Astrocyte (in vitro differentiated cells and primary cell): ENCODE data around the gene TNIP1. TPM values are rescaled to one million over a fixed set of nuclear protein-coding genes. Genes with fewer than 3 reads are reported as not detected.
A peak's percentile ranks its signal among the peaks of the same experiment; 100 is the strongest.

Source experiments
- DNase-seq: peaks from one replicate; pipeline ENCODE4 v3.0.0-alpha.2; 2010; ENCODE audit warnings: low read depth
- FAIRE-seq: peaks from 2 replicates; lab custom pipeline; 2011; peaks lifted over from hg19 to GRCh38; lab: Jason Lieb, UNC
- H2AFZ ChIP-seq: 2 replicates; pipeline ENCODE4 v1.6.0; 2012; ENCODE audit warnings: low read depth, low read length, inconsistent platforms
- H3K27ac ChIP-seq: 2 replicates; pipeline ENCODE4 v1.5.1; 2011; ENCODE audit warnings: low read depth, low read length, inconsistent platforms
- H3K27me3 ChIP-seq: 2 replicates; pipeline ENCODE4 v1.6.0; 2011; ENCODE audit warnings: low read length, inconsistent platforms; ENCODE audit not compliant: insufficient read depth
- H3K36me3 ChIP-seq: 2 replicates; pipeline ENCODE4 v1.5.1; 2011; ENCODE audit warnings: low read length, inconsistent platforms; ENCODE audit not compliant: insufficient read depth
- H3K4me1 ChIP-seq: 2 replicates; pipeline ENCODE4 v1.5.1; 2011; ENCODE audit warnings: low read length, inconsistent platforms; ENCODE audit not compliant: insufficient read depth
- H3K4me2 ChIP-seq: 2 replicates; pipeline ENCODE4 v1.6.0; 2012; ENCODE audit warnings: low read length, inconsistent platforms
- H3K4me3 ChIP-seq: 2 replicates; pipeline ENCODE4 v1.5.1; 2011; ENCODE audit warnings: low read depth, mild to moderate bottlenecking, low read length, inconsistent platforms; ENCODE audit not compliant: insufficient read depth
- H3K79me2 ChIP-seq: 2 replicates; pipeline ENCODE4 v1.6.0; 2012; ENCODE audit warnings: mild to moderate bottlenecking, low read length, inconsistent platforms; ENCODE audit not compliant: insufficient read depth
- H3K9ac ChIP-seq: 2 replicates; pipeline ENCODE4 v1.6.0; 2012; ENCODE audit warnings: mild to moderate bottlenecking, low read length, inconsistent platforms
- H3K9me3 ChIP-seq: 2 replicates; pipeline ENCODE4 v1.5.1; 2012; ENCODE audit warnings: low read depth, mild to moderate bottlenecking, low read length, inconsistent platforms; ENCODE audit not compliant: insufficient read depth
- H4K20me1 ChIP-seq: 2 replicates; pipeline ENCODE4 v1.6.0; 2012; ENCODE audit warnings: low read length, inconsistent platforms; ENCODE audit not compliant: insufficient read depth
- H3K27ac Mint-ChIP-seq: one replicate; pipeline ENCODE4 v1.8.0; 2021; ENCODE audit warnings: mild to moderate bottlenecking, mixed read lengths; ENCODE audit not compliant: unreplicated experiment
- H3K27me3 Mint-ChIP-seq: one replicate; pipeline ENCODE4 v1.8.0; 2021; ENCODE audit warnings: low read depth, mixed read lengths; ENCODE audit not compliant: unreplicated experiment
- H3K36me3 Mint-ChIP-seq: one replicate; pipeline ENCODE4 v1.8.0; 2021; ENCODE audit warnings: low read depth, mixed read lengths; ENCODE audit not compliant: unreplicated experiment
- H3K4me1 Mint-ChIP-seq: one replicate; pipeline ENCODE4 v1.8.0; 2021; ENCODE audit warnings: low read depth, mixed read lengths; ENCODE audit not compliant: unreplicated experiment
- H3K4me3 Mint-ChIP-seq: one replicate; pipeline ENCODE4 v1.8.0; 2021; ENCODE audit warnings: mild to moderate bottlenecking, moderate library complexity, mixed read lengths; ENCODE audit not compliant: unreplicated experiment
- H3K9me3 Mint-ChIP-seq: one replicate; pipeline ENCODE4 v1.8.0; 2021; ENCODE audit warnings: mild to moderate bottlenecking, mixed read lengths; ENCODE audit not compliant: unreplicated experiment
- CTCF ChIP-seq: IDR thresholded peaks from 2 replicates; pipeline ENCODE4 v1.5.1; 2011; ENCODE audit warnings: low read depth, mild to moderate bottlenecking, inconsistent platforms, low read length, moderate library complexity; ENCODE audit not compliant: insufficient read depth
- EZH2 ChIP-seq: IDR thresholded peaks from 2 replicates; pipeline ENCODE4 v1.6.1; 2012; ENCODE audit warnings: mild to moderate bottlenecking, low read length, inconsistent platforms; ENCODE audit not compliant: insufficient read depth
- total RNA-seq: library from RNA; stranded (reverse); gene quantifications from 2 replicates; pipeline ENCODE4 v1.2.1, GENCODE V29; 2021

The TNIP1 gene
- total RNA-seq, 1 donor from 2014 or later: 119 TPM

- H3K4me3 Mint-ChIP-seq: peak overlapping the region; percentile 30
- peaks cover 63% of the 10 kb centered on the region for H3K4me1 Mint-ChIP-seq
- Histone ChIP-seq H2AFZ (peak overlapping the region; percentile 11), H3K27me3 (no peaks in the 10 kb centered on the region), H4K20me1 (peaks cover 17% of the 10 kb centered on the region), H3K4me3 (peak overlapping the region; percentile 11), H3K4me2 (peak overlapping the region; percentile 78), H3K9ac (peak overlapping the region; percentile 77), H3K9me3 (peaks cover 5% of the 10 kb centered on the region), H3K4me1 (peaks cover 56% of the 10 kb centered on the region), H3K36me3 (peaks cover 12% of the 10 kb centered on the region), H3K27ac (peak overlapping the region; percentile 95), H3K79me2 (peaks cover 57% of the 10 kb centered on the region)
- no peaks in the 10 kb centered on the region for H3K27me3 Mint-ChIP-seq
- TF ChIP-seq CTCF (no peak), EZH2 (no peak)
- FAIRE-seq: peak; percentile 87
- no peaks in the 10 kb centered on the region for H3K9me3 Mint-ChIP-seq
- H3K27ac Mint-ChIP-seq: peak overlapping the region; percentile 99
- peak; percentile 86 for DNase-seq
- peaks cover 25% of the 10 kb centered on the region for H3K36me3 Mint-ChIP-seq
These were observed 17.5 kb downstream of the TNIP1 start for GRCh38 chr5:151063142-151063989.

- Histone ChIP-seq H3K4me3 (no peak overlapping the region), H3K4me2 (peak overlapping the region; percentile 78), H3K9ac (peak overlapping the region; percentile 77), H4K20me1 (peaks cover 19% of the 10 kb centered on the region), H2AFZ (no peak overlapping the region), H3K36me3 (peaks cover 15% of the 10 kb centered on the region), H3K9me3 (peaks cover 2% of the 10 kb centered on the region), H3K27me3 (no peaks in the 10 kb centered on the region), H3K27ac (peak overlapping the region; percentile 95), H3K79me2 (peaks cover 49% of the 10 kb centered on the region), H3K4me1 (peaks cover 53% of the 10 kb centered on the region)
- H3K4me1 Mint-ChIP-seq: peaks cover 55% of the 10 kb centered on the region
- FAIRE-seq (no peak), DNase-seq (no peak)
- peaks cover 26% of the 10 kb centered on the region for H3K36me3 Mint-ChIP-seq
- H3K27ac Mint-ChIP-seq: peak overlapping the region; percentile 99
- TF ChIP-seq CTCF (no peak), EZH2 (no peak)
- H3K27me3 Mint-ChIP-seq: no peaks in the 10 kb centered on the region
- peak overlapping the region; percentile 45 for H3K4me3 Mint-ChIP-seq
- H3K9me3 Mint-ChIP-seq: no peaks in the 10 kb centered on the region
These were observed 18.3 kb downstream of the TNIP1 start for GRCh38 chr5:151062405-151063141.
